Hepatocyte (in vitro differentiated cells): Measurements from ENCODE around the gene FOSL2.

ENCODE experiments used
- CTCF ChIP-seq: fragments of 200-600 bp; sonication (generic); IDR thresholded peaks from 2 replicates; pipeline ENCODE4 v1.5.1; 2016; ENCODE audit warnings: antibody characterized with exemption, mild to moderate bottlenecking; ENCODE audit not compliant: poor library complexity
- EZH2phosphoT487 ChIP-seq: fragments of 200-600 bp; sonication (generic); IDR thresholded peaks from one replicate; pipeline ENCODE4 v1.6.1; 2018; ENCODE audit warnings: antibody characterized with exemption, mild to moderate bottlenecking, low read depth, moderate library complexity; ENCODE audit not compliant: unreplicated experiment, severe bottlenecking

GRCh38 chr2:28453396-28453795, 60.7 kb downstream of the FOSL2 start:
- no peak for TF ChIP-seq CTCF
- no peak for TF ChIP-seq EZH2phosphoT487
